OCI-LY3 (cell line): ENCODE measurements around the gene ZDHHC17.

Experiments
- H2AFZ ChIP-seq: fragments of 200-600, 300-600 bp; shearing (Covaris generic); 2 replicates; pipeline ENCODE4 v1.6.0; 2014; ENCODE audit warnings: antibody characterized with exemption, low read depth, low read length
- H3K27ac ChIP-seq: fragments of 200-600, 300-600 bp; sonication (generic); 2 replicates; pipeline ENCODE4 v1.5.1; 2014; ENCODE audit warnings: mild to moderate bottlenecking, low read length, moderate library complexity, mixed read lengths
- H3K27me3 ChIP-seq: fragments of 200-600, 300-600 bp; sonication (generic); 2 replicates; pipeline ENCODE4 v1.6.1; 2014; ENCODE audit warnings: low read depth, low read length, mixed read lengths
- H3K36me3 ChIP-seq: fragments of 200-600, 300-600 bp; sonication (generic); replicated peaks from 2 replicates; pipeline ENCODE3; 2014; ENCODE audit warnings: low read depth, low read length, mixed read lengths
- H3K4me1 ChIP-seq: fragments of 300-600, 200-600 bp; sonication (generic); 2 replicates; pipeline ENCODE4 v1.6.1; 2014; ENCODE audit warnings: low read length, mixed read lengths
- H3K4me2 ChIP-seq: fragments of 200-600, 300-600 bp; sonication (generic); 2 replicates; pipeline ENCODE4 v1.6.1; 2014; ENCODE audit warnings: low read length, mixed read lengths
- H3K4me3 ChIP-seq: fragments of 300-600, 200-600 bp; sonication (generic); 2 replicates; pipeline ENCODE4 v1.5.1; 2014; ENCODE audit warnings: antibody characterized with exemption, mild to moderate bottlenecking, low read length, moderate library complexity
- H3K79me2 ChIP-seq: fragments of 300-600, 200-600 bp; shearing (Covaris generic); 2 replicates; pipeline ENCODE4 v1.6.1; 2014; ENCODE audit warnings: mild to moderate bottlenecking, low read length, mixed read lengths
- H3K9ac ChIP-seq: fragments of 300-600, 200-600 bp; shearing (Covaris generic); 2 replicates; pipeline ENCODE4 v1.6.0; 2014; ENCODE audit warnings: mild to moderate bottlenecking, low read length, moderate library complexity
- H3K9me3 ChIP-seq: fragments of 200-600, 300-600 bp; shearing (Covaris generic); 2 replicates; pipeline ENCODE4 v1.6.1; 2014; ENCODE audit warnings: low read length, mixed read lengths; ENCODE audit not compliant: insufficient read depth
- H4K20me1 ChIP-seq: fragments of 200-600, 300-600 bp; sonication (generic); 2 replicates; pipeline ENCODE4 v1.6.1; 2016; ENCODE audit warnings: low read length, mixed read lengths; ENCODE audit not compliant: insufficient read depth
- CTCF ChIP-seq: fragments of 200-600, 300-600 bp; sonication (generic); IDR thresholded peaks from 2 replicates; pipeline ENCODE4 v1.5.1; 2014; ENCODE audit warnings: antibody characterized with exemption, low read length, low read depth
- EZH2phosphoT487 ChIP-seq: fragments of 200-600 bp; shearing (Covaris generic); IDR thresholded peaks from 2 replicates; pipeline ENCODE4 v1.6.1; 2018; ENCODE audit warnings: antibody characterized with exemption, mixed run types, low read depth

The ZDHHC17 gene

GRCh38 chr12:76883151-76883550, 119.2 kb downstream of the ZDHHC17 start:
- Histone ChIP-seq H3K9me3 (no peaks in the 10 kb centered on the region), H3K4me1 (peaks cover 4% of the 10 kb centered on the region), H3K9ac (no peak overlapping the region), H4K20me1 (no peaks in the 10 kb centered on the region), H3K36me3 (no peaks in the 10 kb centered on the region), H3K27ac (no peak overlapping the region), H3K4me2 (no peak overlapping the region), H3K27me3 (peaks cover 11% of the 10 kb centered on the region), H2AFZ (no peak overlapping the region), H3K79me2 (no peaks in the 10 kb centered on the region), H3K4me3 (no peak overlapping the region)
- TF ChIP-seq CTCF (no peak), EZH2phosphoT487 (no peak)

- H3K36me3 ChIP-seq, result no peaks in the 10 kb centered on the region
- H4K20me1 ChIP-seq, result no peaks in the 10 kb centered on the region
- H3K4me3 ChIP-seq, result no peak overlapping the region
- no peak overlapping the region for H3K9ac ChIP-seq
- no peak overlapping the region for H3K27ac ChIP-seq
- H3K27me3 ChIP-seq, result peaks cover 11% of the 10 kb centered on the region
- TF ChIP-seq EZH2phosphoT487 (no peak), CTCF (no peak)
- H3K79me2 ChIP-seq, result no peaks in the 10 kb centered on the region
- no peak overlapping the region for H2AFZ ChIP-seq
- H3K4me2 ChIP-seq, result no peak overlapping the region
- no peaks in the 10 kb centered on the region for H3K9me3 ChIP-seq
- peaks cover 4% of the 10 kb centered on the region for H3K4me1 ChIP-seq
Observed at GRCh38 chr12:76883811-76884210, 119.9 kb downstream of the ZDHHC17 start.

- no peaks in the 10 kb centered on the region for H3K4me1 ChIP-seq
- H4K20me1 ChIP-seq, result no peaks in the 10 kb centered on the region
- no peaks in the 10 kb centered on the region for H3K79me2 ChIP-seq
- no peak overlapping the region for H3K9ac ChIP-seq
- H3K4me2 ChIP-seq, result no peak overlapping the region
- TF ChIP-seq CTCF (no peak), EZH2phosphoT487 (no peak)
- no peak overlapping the region for H3K4me3 ChIP-seq
- H3K27ac ChIP-seq, result no peak overlapping the region
- H2AFZ ChIP-seq, result no peak overlapping the region
- no peaks in the 10 kb centered on the region for H3K9me3 ChIP-seq
- no peaks in the 10 kb centered on the region for H3K27me3 ChIP-seq
- no peaks in the 10 kb centered on the region for H3K36me3 ChIP-seq
Observed at GRCh38 chr12:76888775-76889174, 124.9 kb downstream of the ZDHHC17 start.

GRCh38 chr12:76890151-76891143, 126.5 kb downstream of the ZDHHC17 start:
- H3K27me3 ChIP-seq, result no peaks in the 10 kb centered on the region
- no peak overlapping the region for H3K4me2 ChIP-seq
- TF ChIP-seq CTCF (no peak), EZH2phosphoT487 (no peak)
- no peak overlapping the region for H2AFZ ChIP-seq
- H3K4me3 ChIP-seq, result no peak overlapping the region
- H3K9ac ChIP-seq, result no peak overlapping the region
- H3K9me3 ChIP-seq, result no peaks in the 10 kb centered on the region
- H3K79me2 ChIP-seq, result no peaks in the 10 kb centered on the region
- H3K27ac ChIP-seq, result no peak overlapping the region
- H4K20me1 ChIP-seq, result no peaks in the 10 kb centered on the region
- no peaks in the 10 kb centered on the region for H3K4me1 ChIP-seq
- no peaks in the 10 kb centered on the region for H3K36me3 ChIP-seq
